Measurements from ENCODE around the gene UNC50. TPM values are rescaled to one million over a fixed set of nuclear protein-coding genes. Genes with fewer than 3 reads are reported as not detected.

Gene UNC50
- total RNA-seq, 2 experiments from 2014 or later: 21.1 to 31.4 TPM

DNA sequence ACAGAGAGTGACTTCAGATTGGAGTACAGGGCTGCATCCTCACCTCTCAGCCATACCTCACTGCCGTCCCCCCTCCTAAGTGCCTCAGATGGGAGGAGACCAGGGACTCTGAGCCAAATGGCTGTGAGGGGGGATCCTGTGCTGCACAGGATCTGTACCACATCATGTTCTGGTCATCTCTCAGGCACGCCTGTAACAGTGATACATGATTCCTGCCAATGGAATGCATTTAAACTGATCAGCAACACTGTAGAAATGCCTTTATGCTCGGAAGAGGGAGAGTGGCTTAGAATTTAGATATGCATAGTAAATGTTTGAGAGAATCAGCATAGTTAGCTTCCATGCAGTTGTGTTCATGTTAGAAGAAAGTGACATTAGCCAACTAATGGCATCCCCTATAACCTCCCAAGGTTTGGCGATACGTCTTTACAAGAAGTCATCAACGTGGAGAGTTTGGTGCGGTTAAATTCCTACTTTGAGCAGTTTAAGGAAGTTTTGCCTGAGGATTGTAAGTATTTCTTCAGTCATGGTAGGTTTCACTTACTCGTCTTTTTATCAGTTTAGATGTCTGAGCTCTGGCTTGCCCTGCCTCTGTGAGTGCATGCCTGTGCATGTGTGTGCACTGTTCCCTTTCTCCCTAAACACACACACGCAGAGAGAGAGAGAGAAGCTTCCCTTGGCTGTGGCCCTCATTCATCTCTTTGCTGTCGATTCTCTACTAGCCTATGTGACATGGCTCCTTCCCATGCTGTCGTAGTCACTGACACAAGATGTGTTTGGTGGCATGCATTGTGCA, 40.0 kb upstream of the UNC50 start:
- Mint-ChIP-seq H3K27ac (no peak overlapping the region), H3K9me3 (ENCODE audit: low read depth) (no peaks in the 10 kb centered on the region), H3K4me3 (no peak overlapping the region), H3K4me1 (peaks cover 4% of the 10 kb centered on the region), H3K27me3 (no peaks in the 10 kb centered on the region), H3K36me3 (ENCODE audit: low read depth) (peaks cover 24% of the 10 kb centered on the region)
- intact Hi-C loops (cut with DNase I, micrococcal nuclease): loop anchor here (2.0 kb wide), 2 partner anchors 268 to 498 kb away; no protein-coding TSS in a partner anchor
- no peak for ATAC-seq
- POLR2A ChIA-PET: no interaction called here
- CTCF ChIA-PET: interaction anchor here (0.5 to 2.8 kb wide), 24 partner anchors 9 to 499 kb away, joined by 3 to 22 read pairs (median 4); no protein-coding TSS in a partner anchor
- no peak for DNase-seq

DNA sequence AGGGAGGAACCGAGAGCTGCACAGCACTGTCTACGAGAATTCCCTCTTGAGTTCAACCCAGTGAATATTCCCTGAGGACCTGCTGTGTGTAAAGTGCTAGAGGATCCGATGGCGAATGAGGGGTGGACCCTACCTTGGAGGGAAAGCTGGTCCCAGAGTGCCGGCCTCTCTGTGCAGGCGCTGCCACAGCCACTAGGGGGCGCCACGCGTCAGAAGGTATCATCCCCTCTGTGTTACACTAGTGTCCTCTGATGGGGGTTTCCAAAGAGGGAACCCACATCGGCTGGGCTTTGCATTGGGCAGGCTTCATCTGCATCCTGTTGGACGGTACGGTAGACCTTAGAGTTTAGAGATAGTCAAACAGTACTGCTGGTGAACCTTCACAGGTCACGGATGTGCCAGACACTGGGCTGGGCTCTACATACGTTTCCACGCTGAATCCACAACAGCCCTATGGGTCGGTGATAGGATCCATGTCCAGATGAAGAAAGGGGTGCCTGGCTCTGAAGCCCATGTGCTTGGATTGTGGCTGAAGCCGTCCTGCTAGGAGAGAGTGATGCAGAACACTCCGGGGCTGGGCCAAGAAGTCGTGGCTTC, 39.1 kb upstream of the UNC50 start:
- Mint-ChIP-seq H3K36me3 (ENCODE audit: low read depth) (peaks cover 26% of the 10 kb centered on the region), H3K4me1 (peaks cover 4% of the 10 kb centered on the region), H3K4me3 (no peak overlapping the region), H3K27ac (no peak overlapping the region), H3K27me3 (no peaks in the 10 kb centered on the region), H3K9me3 (ENCODE audit: low read depth) (no peaks in the 10 kb centered on the region)
- ChIA-PET POLR2A (no interaction called here), CTCF (interaction anchor here (0.5 to 2.8 kb wide), 24 partner anchors 9 to 498 kb away, joined by 3 to 22 read pairs (median 4); no protein-coding TSS in a partner anchor)
- DNase-seq: peak; percentile 86
- peak; percentile 89 for ATAC-seq
- intact Hi-C loops (cut with DNase I, micrococcal nuclease): loop anchor here (1.0 to 2.0 kb wide), 3 partner anchors 268 to 498 kb away; no protein-coding TSS in a partner anchor

DNA sequence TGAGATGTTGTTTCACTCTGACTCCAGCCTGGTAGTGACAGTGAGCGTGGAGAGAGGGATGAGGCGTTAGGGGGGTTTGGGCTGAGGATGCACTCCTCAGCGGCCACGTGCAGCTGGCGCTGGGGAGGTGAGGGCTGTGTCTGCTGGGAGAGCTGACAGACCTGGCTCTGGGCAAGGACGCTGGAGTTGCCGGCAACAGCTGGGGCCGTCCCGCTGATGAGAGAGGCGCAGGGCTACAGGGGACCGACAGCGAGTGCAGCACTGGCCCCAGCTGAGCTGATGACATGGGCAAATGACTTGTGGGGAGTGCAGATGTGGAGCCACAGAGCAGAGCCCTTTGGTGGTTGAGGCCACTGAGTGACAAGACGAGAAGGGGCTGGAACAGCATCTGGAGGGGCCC, 38.5 kb upstream of the UNC50 start:
- no peak for DNase-seq
- no peak overlapping the region for H3K27ac Mint-ChIP-seq
- H3K4me1 Mint-ChIP-seq: peaks cover 4% of the 10 kb centered on the region
- ChIA-PET CTCF (interaction anchor here (0.8 to 2.8 kb wide), 4 partner anchors 8 to 83 kb away, joined by 3 to 22 read pairs (median 7); no protein-coding TSS in a partner anchor), POLR2A (no interaction called here)
- no peaks in the 10 kb centered on the region for H3K27me3 Mint-ChIP-seq
- H3K9me3 Mint-ChIP-seq (ENCODE audit: low read depth): no peaks in the 10 kb centered on the region
- no peak overlapping the region for H3K4me3 Mint-ChIP-seq
- H3K36me3 Mint-ChIP-seq (ENCODE audit: low read depth): peaks cover 26% of the 10 kb centered on the region
- intact Hi-C loops (cut with DNase I, micrococcal nuclease): loop anchor here (1.0 to 2.0 kb wide), 3 partner anchors 267 to 497 kb away; no protein-coding TSS in a partner anchor
- no peak for ATAC-seq

DNA sequence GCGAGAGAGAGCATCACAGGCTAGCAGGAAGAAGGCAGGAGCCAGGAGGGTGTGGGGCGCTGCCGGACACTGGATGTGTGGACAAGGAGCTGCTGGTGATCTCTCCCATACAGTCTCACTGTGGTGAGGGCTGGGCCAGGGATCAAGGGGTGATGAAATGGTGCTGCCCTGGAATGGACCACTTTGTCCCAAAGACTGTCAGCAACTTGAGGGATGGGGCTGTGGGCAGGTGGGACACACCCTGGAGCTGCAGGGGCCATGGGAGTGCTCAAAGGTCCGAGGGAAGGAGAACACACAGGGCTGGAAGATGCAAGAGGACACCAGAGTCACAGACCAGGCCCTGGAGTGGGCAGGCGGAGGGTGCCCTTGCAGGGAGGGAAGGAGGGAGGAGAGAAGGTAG, 38.0 kb upstream of the UNC50 start:
- H3K36me3 Mint-ChIP-seq (ENCODE audit: low read depth): peaks cover 23% of the 10 kb centered on the region
- no peak for DNase-seq
- intact Hi-C loops (cut with DNase I, micrococcal nuclease): no loop called here

DNA sequence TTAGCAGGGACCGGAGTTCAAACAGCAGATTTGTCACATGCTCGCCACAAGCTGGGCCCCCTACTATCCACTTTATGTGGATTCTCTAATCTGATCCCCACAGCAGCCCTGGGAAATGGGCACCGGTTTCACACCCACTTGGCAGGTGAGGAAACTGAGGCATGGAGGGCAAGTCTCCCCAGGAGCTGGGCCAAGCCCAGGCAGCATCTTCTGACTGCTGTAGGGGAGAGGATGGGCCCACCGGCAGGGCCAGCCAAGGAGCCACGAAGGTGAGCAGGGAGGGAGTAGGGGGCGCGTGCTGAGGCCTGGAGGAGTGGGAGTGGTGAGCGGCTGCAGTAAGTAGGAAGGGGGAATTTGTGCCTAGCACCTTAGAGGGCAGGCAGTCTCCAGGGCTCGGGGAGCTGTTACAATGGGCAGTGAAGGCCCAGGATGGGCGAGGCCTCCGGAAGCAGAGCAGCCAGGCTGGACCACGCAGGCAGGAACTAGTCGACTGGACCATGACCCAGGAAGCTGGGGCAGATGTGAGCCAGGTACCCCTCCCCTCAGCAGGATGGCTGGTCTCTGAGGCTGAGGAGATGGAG, 37.2 kb upstream of the UNC50 start:
- Mint-ChIP-seq H3K27ac (no peak overlapping the region), H3K4me1 (no peaks in the 10 kb centered on the region), H3K36me3 (ENCODE audit: low read depth) (peaks cover 17% of the 10 kb centered on the region), H3K9me3 (ENCODE audit: low read depth) (no peaks in the 10 kb centered on the region), H3K27me3 (no peaks in the 10 kb centered on the region), H3K4me3 (no peak overlapping the region)
- POLR2A ChIA-PET: no interaction called here
- intact Hi-C loops (cut with DNase I, micrococcal nuclease): no loop called here
- ATAC-seq: no peak
- DNase-seq: no peak
- CTCF ChIA-PET: interaction anchor here (0.9 kb wide), 1 partner anchor 15 kb away, joined by 3 read pairs; no protein-coding TSS in a partner anchor

More for the DNA sequence above, 38.0 kb upstream of the UNC50 start:
- ChIA-PET POLR2A (no interaction called here), CTCF (interaction anchor here (1.3 kb wide), 1 partner anchor 84 kb away, joined by 4 read pairs; no protein-coding TSS in a partner anchor)
- ATAC-seq: no peak
- Mint-ChIP-seq H3K27ac (peak overlapping the region; percentile 47), H3K4me3 (no peak overlapping the region), H3K27me3 (no peaks in the 10 kb centered on the region), H3K4me1 (peaks cover 2% of the 10 kb centered on the region), H3K9me3 (ENCODE audit: low read depth) (no peaks in the 10 kb centered on the region)

DNA sequence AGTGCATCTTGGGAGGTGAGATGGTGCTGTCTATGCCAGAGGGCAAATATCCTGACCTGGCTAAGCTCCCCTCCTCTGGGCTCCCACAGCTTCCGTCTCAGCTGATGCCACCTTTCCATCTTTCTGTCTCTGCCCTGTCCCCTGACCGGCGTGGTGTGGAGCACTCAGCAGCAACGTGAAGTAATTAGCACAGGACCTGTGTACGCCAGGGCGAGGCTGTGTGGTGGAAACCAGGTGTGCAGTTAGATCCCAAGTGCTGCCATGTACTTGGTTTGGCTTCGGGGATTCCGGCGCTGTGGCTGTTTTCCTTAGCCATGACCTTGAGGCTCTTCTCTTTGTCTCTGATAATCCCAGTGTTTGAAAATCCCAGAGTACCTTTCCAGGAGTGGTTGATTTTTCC, 36.6 kb upstream of the UNC50 start:
- Mint-ChIP-seq H3K36me3 (ENCODE audit: low read depth) (peaks cover 13% of the 10 kb centered on the region), H3K27ac (no peak overlapping the region), H3K9me3 (ENCODE audit: low read depth) (no peaks in the 10 kb centered on the region), H3K4me3 (no peak overlapping the region), H3K4me1 (no peaks in the 10 kb centered on the region), H3K27me3 (no peaks in the 10 kb centered on the region)
- ChIA-PET CTCF (interaction anchor here (0.9 kb wide), 1 partner anchor 15 kb away, joined by 3 read pairs; no protein-coding TSS in a partner anchor), POLR2A (no interaction called here)
- intact Hi-C loops (cut with DNase I, micrococcal nuclease): no loop called here
- ATAC-seq (no peak), DNase-seq (no peak)

DNA sequence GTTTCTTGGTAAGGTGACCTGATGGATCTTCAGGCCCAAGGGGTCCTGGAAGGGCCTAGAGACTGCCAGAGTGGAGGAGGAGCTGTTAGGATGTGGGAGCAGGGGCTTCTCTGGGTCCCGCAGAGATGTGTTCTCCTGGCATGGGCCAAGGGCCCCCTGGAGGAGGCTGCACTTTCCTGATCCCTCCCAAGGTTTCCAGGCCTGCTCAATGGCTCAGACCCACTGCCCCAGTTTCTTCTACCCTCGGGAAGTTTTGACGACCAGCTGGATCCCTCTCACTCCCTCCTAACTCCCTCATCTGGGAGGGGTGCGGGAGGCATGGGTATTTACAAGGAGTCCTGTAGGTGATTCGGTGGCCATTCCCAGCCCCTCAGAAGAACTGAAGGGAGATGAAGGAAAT, 36.2 kb upstream of the UNC50 start:
- no peak for ATAC-seq
- no peak overlapping the region for H3K27ac Mint-ChIP-seq
- no peak for DNase-seq
- intact Hi-C loops (cut with DNase I, micrococcal nuclease): no loop called here
- no peaks in the 10 kb centered on the region for H3K27me3 Mint-ChIP-seq
- H3K4me3 Mint-ChIP-seq: no peak overlapping the region
- H3K4me1 Mint-ChIP-seq: no peaks in the 10 kb centered on the region
- peaks cover 9% of the 10 kb centered on the region for H3K36me3 Mint-ChIP-seq (ENCODE audit: low read depth)
- POLR2A ChIA-PET: no interaction called here
- H3K9me3 Mint-ChIP-seq (ENCODE audit: low read depth): no peaks in the 10 kb centered on the region
- CTCF ChIA-PET: interaction anchor here (0.9 to 1.7 kb wide), 3 partner anchors 13 to 160 kb away, joined by 3 to 5 read pairs (median 3); no protein-coding TSS in a partner anchor

DNA sequence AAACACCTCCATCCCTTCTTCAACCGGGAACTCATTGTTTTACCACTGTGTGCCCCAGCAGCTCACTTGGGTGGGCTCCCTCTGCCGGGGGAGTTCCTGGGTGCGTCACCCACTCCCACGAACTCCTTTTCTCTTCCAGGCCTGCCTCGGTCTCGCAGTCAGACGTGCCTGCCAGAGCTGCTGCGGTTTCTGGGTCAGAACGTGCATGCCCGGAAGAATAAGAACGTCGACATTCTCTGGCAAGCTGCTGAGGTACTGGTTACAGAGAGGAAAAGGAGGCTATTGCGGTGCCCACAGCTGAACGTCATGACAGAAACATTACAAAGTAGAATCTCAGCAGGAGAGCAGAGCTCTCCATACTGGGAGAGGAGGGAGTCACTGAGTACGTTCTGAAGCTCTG, 35.7 kb upstream of the UNC50 start:
- H3K36me3 Mint-ChIP-seq (ENCODE audit: low read depth): peaks cover 7% of the 10 kb centered on the region
- no peaks in the 10 kb centered on the region for H3K9me3 Mint-ChIP-seq (ENCODE audit: low read depth)
- CTCF ChIA-PET: interaction anchor here (0.9 to 1.7 kb wide), 3 partner anchors 13 to 161 kb away, joined by 3 to 5 read pairs (median 3); no protein-coding TSS in a partner anchor
- no peak overlapping the region for H3K27ac Mint-ChIP-seq
- H3K4me3 Mint-ChIP-seq: no peak overlapping the region
- intact Hi-C loops (cut with DNase I, micrococcal nuclease): no loop called here
- POLR2A ChIA-PET: no interaction called here
- DNase-seq: no peak
- H3K27me3 Mint-ChIP-seq: no peaks in the 10 kb centered on the region
- no peak for ATAC-seq
- no peaks in the 10 kb centered on the region for H3K4me1 Mint-ChIP-seq

DNA sequence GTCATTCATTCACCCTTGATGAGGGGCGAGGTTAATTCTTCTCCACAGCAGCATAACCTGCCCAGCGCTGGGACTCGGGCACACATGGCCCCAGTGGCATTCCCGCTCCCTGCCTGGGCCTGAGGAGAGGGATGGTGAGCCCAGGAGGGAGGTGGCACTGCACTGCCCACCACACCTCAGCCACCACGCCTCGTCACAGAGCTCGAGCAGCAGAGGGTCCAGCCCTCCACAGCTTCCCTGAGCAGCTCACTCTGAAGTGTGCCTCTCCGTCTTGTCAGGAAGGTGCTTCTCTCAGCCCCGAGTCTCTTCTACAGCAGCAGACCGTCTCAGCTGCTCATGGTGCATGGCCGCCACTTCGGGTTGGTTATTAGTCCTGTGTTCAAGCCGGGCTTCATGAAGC, 35.0 kb upstream of the UNC50 start:
- no peak for DNase-seq
- Mint-ChIP-seq H3K27ac (no peak overlapping the region), H3K36me3 (ENCODE audit: low read depth) (peaks cover 7% of the 10 kb centered on the region), H3K4me3 (no peak overlapping the region), H3K4me1 (no peaks in the 10 kb centered on the region), H3K9me3 (ENCODE audit: low read depth) (no peaks in the 10 kb centered on the region), H3K27me3 (no peaks in the 10 kb centered on the region)
- intact Hi-C loops (cut with DNase I, micrococcal nuclease): no loop called here
- ChIA-PET CTCF (interaction anchor here (0.9 to 1.7 kb wide), 2 partner anchors 12 to 17 kb away, joined by 3 to 5 read pairs; no protein-coding TSS in a partner anchor), POLR2A (no interaction called here)
- ATAC-seq: no peak

DNA sequence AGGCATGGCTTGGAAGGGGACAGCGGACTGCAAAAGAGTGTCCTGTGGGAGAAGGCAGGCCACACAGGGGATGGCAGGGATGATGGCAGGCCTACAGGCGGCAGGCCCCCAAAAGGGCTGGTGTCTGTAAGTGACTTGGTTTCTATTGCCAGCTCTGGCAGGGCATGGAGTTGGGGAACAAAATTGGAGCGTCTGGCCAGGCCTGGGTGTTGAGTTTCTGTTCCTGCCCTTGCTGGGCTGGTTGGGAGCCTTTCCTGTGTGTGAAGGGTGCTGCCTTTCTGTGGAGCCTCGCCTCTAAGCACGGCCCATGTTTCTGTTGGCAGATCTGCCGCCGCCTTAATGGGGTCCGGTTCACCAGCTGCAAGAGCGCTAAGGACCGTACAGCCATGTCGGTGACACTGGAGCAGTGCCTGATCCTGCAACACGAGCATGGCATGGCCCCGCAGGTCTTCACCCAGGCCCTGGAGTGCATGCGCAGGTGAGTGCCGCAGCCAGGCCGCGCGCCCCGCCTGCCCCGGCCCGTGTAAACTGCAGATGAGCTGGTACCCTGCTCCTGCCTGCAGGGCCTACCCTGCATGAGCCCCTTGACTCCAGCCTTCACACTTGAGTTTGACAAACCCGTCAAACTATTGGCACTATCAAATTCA, 31.6 kb upstream of the UNC50 start:
- ATAC-seq (no peak), DNase-seq (no peak)
- no peak overlapping the region for H3K27ac Mint-ChIP-seq
- CTCF ChIA-PET: interaction anchor here (1.4 to 2.6 kb wide), 2 partner anchors 8 to 10 kb away, joined by 6 to 10 read pairs; no protein-coding TSS in a partner anchor
- H3K4me1 Mint-ChIP-seq: no peaks in the 10 kb centered on the region
- POLR2A ChIA-PET: no interaction called here
- no peaks in the 10 kb centered on the region for H3K9me3 Mint-ChIP-seq (ENCODE audit: low read depth)
- no peaks in the 10 kb centered on the region for H3K27me3 Mint-ChIP-seq
- peaks cover 7% of the 10 kb centered on the region for H3K36me3 Mint-ChIP-seq (ENCODE audit: low read depth)
- no peak overlapping the region for H3K4me3 Mint-ChIP-seq
- intact Hi-C loops (cut with DNase I, micrococcal nuclease): no loop called here

DNA sequence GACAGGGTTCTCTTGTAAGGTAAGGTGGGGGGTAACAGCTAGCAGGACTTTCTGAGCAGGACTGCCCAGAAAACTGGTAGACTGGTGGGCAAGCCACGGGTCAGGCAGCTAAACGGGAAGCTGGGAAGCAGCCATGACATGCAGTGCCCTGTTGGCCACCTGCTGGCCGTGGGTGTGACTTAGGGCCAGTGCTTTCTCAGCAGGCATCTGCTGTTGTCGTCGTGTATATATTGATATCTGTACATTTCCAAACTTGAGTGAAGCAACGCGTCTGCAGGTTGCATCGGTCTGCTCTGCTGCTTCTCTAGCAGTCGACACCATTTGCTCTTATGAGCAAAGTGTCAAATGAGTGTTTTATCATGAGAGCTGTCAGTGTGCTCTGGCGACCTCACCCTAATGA, 31.1 kb upstream of the UNC50 start:
- intact Hi-C loops (cut with DNase I, micrococcal nuclease): no loop called here
- ATAC-seq (no peak), DNase-seq (no peak)
- H3K36me3 Mint-ChIP-seq (ENCODE audit: low read depth): peaks cover 7% of the 10 kb centered on the region
- H3K27ac Mint-ChIP-seq: no peak overlapping the region
- CTCF ChIA-PET: interaction anchor here (0.6 to 2.6 kb wide), 3 partner anchors 8 to 89 kb away, joined by 3 to 10 read pairs (median 6); no protein-coding TSS in a partner anchor
- no peaks in the 10 kb centered on the region for H3K9me3 Mint-ChIP-seq (ENCODE audit: low read depth)
- no peaks in the 10 kb centered on the region for H3K4me1 Mint-ChIP-seq
- no peak overlapping the region for H3K4me3 Mint-ChIP-seq
- POLR2A ChIA-PET: no interaction called here
- H3K27me3 Mint-ChIP-seq: no peaks in the 10 kb centered on the region
